GM21619 (cell line): ENCODE measurements around the gene SLC25A27.
"Not testable (repeated sequence)": the region's sequence is repeated elsewhere in the genome, so short reads cannot be mapped to it uniquely, and the experiment has no call there.

Source experiments
- ATAC-seq: cut with Tn5 transposase; IDR thresholded peaks from one replicate; pipeline ENCODE4 v1.9.1; 2021; ENCODE audit not compliant: unreplicated experiment

Gene SLC25A27

GRCh38 chr6:46652603-46653438, at the start of gene SLC25A27, which contains the start of gene CYP39A1:
Gene SLC25A27, plus strand, starts transcription at chr6:46652975. Its CDS starts 218 bp downstream, at chr6:46653193.
Gene CYP39A1, minus strand, starts transcription at chr6:46652818. Its CDS starts 236 bp downstream, at chr6:46652582.
- ATAC-seq: peak; percentile 100

- ATAC-seq: peak; percentile 69
These were observed 47.5 kb upstream of the SLC25A27 start for GRCh38 chr6:46605091-46605797.

GRCh38 chr6:46606338-46606737, 46.4 kb upstream of the SLC25A27 start:
- ATAC-seq: no peak

- no peak for ATAC-seq
These were observed 41.8 kb upstream of the SLC25A27 start for GRCh38 chr6:46610862-46611553.

- no peak for ATAC-seq
These were observed 40.1 kb upstream of the SLC25A27 start for GRCh38 chr6:46612645-46613044.

GRCh38 chr6:46618726-46619125, 34.0 kb upstream of the SLC25A27 start:
- no peak for ATAC-seq

- ATAC-seq: peak; percentile 76
These were observed 26.4 kb upstream of the SLC25A27 start for GRCh38 chr6:46626228-46626909.

- no peak for ATAC-seq
These were observed 25.8 kb upstream of the SLC25A27 start for GRCh38 chr6:46626976-46627375.

GRCh38 chr6:46628498-46628897, 24.3 kb upstream of the SLC25A27 start:
- ATAC-seq: no peak

GRCh38 chr6:46628976-46629375, 23.8 kb upstream of the SLC25A27 start:
- ATAC-seq: no peak

GRCh38 chr6:46629691-46630090, 23.1 kb upstream of the SLC25A27 start:
- ATAC-seq: no peak

- ATAC-seq: no peak
These were observed 20.7 kb upstream of the SLC25A27 start for GRCh38 chr6:46632053-46632452.

GRCh38 chr6:46635462-46635861, 17.3 kb upstream of the SLC25A27 start:
- no peak for ATAC-seq

GRCh38 chr6:46637145-46637544, 15.6 kb upstream of the SLC25A27 start:
- ATAC-seq: no peak

GRCh38 chr6:46637933-46638332, 14.8 kb upstream of the SLC25A27 start:
- no peak for ATAC-seq

GRCh38 chr6:46638650-46639049, 14.1 kb upstream of the SLC25A27 start:
- no peak for ATAC-seq

- ATAC-seq: no peak
These were observed 9.6 kb upstream of the SLC25A27 start for GRCh38 chr6:46642928-46643751.

- no peak for ATAC-seq
These were observed 7.5 kb upstream of the SLC25A27 start for GRCh38 chr6:46645265-46645664.

- ATAC-seq: not testable (repeated sequence)
These were observed 4.7 kb upstream of the SLC25A27 start for GRCh38 chr6:46648108-46648507.

- ATAC-seq: no peak
These were observed 3.8 kb upstream of the SLC25A27 start for GRCh38 chr6:46648869-46649492.
